HEK293 (cell line): ENCODE results near the gene FLOT2.

ENCODE experiments used
- BCL11B ChIP-seq: fragments of 450-650 bp; formaldehyde crosslinking; IDR thresholded peaks from 2 replicates; pipeline ENCODE4 v1.5.1; 2016; ENCODE audit warnings: low read depth, missing biosample characterization, missing genetic modification characterization
- BCL6B ChIP-seq: fragments of 450-650 bp; formaldehyde crosslinking; IDR thresholded peaks from 2 replicates; pipeline ENCODE4 v1.5.1; 2017; ENCODE audit warnings: missing biosample characterization, missing genetic modification characterization
- EGR2 ChIP-seq: fragments of 450-650 bp; formaldehyde crosslinking; IDR thresholded peaks from 2 replicates; pipeline ENCODE4 v1.5.1; 2016; ENCODE audit warnings: low read depth, missing biosample characterization, missing genetic modification characterization
- GLIS2 ChIP-seq: fragments of 450-650 bp; formaldehyde crosslinking; IDR thresholded peaks from 2 replicates; pipeline ENCODE4 v1.5.1; 2016; ENCODE audit warnings: missing biosample characterization, missing genetic modification characterization
- KLF8 ChIP-seq: fragments of 450-650 bp; formaldehyde crosslinking; IDR thresholded peaks from 2 replicates; pipeline ENCODE4 v1.5.1; 2016; ENCODE audit warnings: missing biosample characterization, missing genetic modification characterization
- KLF9 ChIP-seq: fragments of 450-650 bp; formaldehyde crosslinking; IDR thresholded peaks from 2 replicates; pipeline ENCODE4 v1.5.1; 2016; ENCODE audit warnings: missing biosample characterization, missing genetic modification characterization, low read depth
- PATZ1 ChIP-seq: fragments of 450-650 bp; formaldehyde crosslinking; IDR thresholded peaks from 2 replicates; pipeline ENCODE4 v1.5.1; 2016; ENCODE audit warnings: missing biosample characterization, missing genetic modification characterization
- SP7 ChIP-seq: fragments of 450-650 bp; formaldehyde crosslinking; IDR thresholded peaks from 2 replicates; pipeline ENCODE4 v1.5.1; 2016; ENCODE audit warnings: missing biosample characterization, missing genetic modification characterization
- YY2 ChIP-seq: fragments of 450-650 bp; formaldehyde crosslinking; IDR thresholded peaks from 2 replicates; pipeline ENCODE4 v1.5.1; 2016; ENCODE audit warnings: missing biosample characterization, missing genetic modification characterization
- ZFP69B ChIP-seq: fragments of 450-650 bp; formaldehyde crosslinking; IDR thresholded peaks from 2 replicates; pipeline ENCODE4 v1.5.1; 2016; ENCODE audit warnings: missing biosample characterization, missing genetic modification characterization
- ZNF121 ChIP-seq: fragments of 450-650 bp; formaldehyde crosslinking; IDR thresholded peaks from 2 replicates; pipeline ENCODE4 v1.5.1; 2016; ENCODE audit warnings: missing biosample characterization, missing genetic modification characterization
- ZNF148 ChIP-seq: fragments of 450-650 bp; formaldehyde crosslinking; IDR thresholded peaks from 2 replicates; pipeline ENCODE4 v1.5.0; 2017; ENCODE audit warnings: missing biosample characterization, missing genetic modification characterization, borderline replicate concordance
- ZNF157 ChIP-seq: fragments of 450-650 bp; formaldehyde crosslinking; IDR thresholded peaks from 2 replicates; pipeline ENCODE4 v1.5.1; 2016; ENCODE audit warnings: missing biosample characterization, missing genetic modification characterization
- ZNF24 ChIP-seq: fragments of 450-650 bp; formaldehyde crosslinking; IDR thresholded peaks from 2 replicates; pipeline ENCODE4 v1.5.1; 2016; ENCODE audit warnings: missing biosample characterization, missing genetic modification characterization
- ZNF266 ChIP-seq: fragments of 450-650 bp; formaldehyde crosslinking; IDR thresholded peaks from 2 replicates; pipeline ENCODE4 v1.5.1; 2016; ENCODE audit warnings: missing biosample characterization, missing genetic modification characterization, low read depth
- ZNF350 ChIP-seq: fragments of 450-650 bp; formaldehyde crosslinking; IDR thresholded peaks from 2 replicates; pipeline ENCODE4 v1.5.0; 2017; ENCODE audit warnings: missing biosample characterization, mild to moderate bottlenecking, missing genetic modification characterization
- ZNF366 ChIP-seq: fragments of 450-650 bp; formaldehyde crosslinking; conservative IDR thresholded peaks from 2 replicates; pipeline ENCODE4 v1.5.1; 2016; ENCODE audit warnings: missing biosample characterization, missing genetic modification characterization
- ZNF501 ChIP-seq: fragments of 450-650 bp; formaldehyde crosslinking; IDR thresholded peaks from 2 replicates; pipeline ENCODE4 v1.5.1; 2016; ENCODE audit warnings: missing biosample characterization, missing genetic modification characterization
- ZNF548 ChIP-seq: fragments of 450-650 bp; formaldehyde crosslinking; IDR thresholded peaks from 2 replicates; pipeline ENCODE4 v1.5.1; 2016; ENCODE audit warnings: missing biosample characterization, missing genetic modification characterization
- ZNF558 ChIP-seq: fragments of 450-650 bp; formaldehyde crosslinking; IDR thresholded peaks from 2 replicates; pipeline ENCODE4 v1.5.1; 2016; ENCODE audit warnings: missing biosample characterization, missing genetic modification characterization
- ZNF596 ChIP-seq: fragments of 450-650 bp; IDR thresholded peaks from 2 replicates; pipeline ENCODE4 v1.5.0; 2018; ENCODE audit warnings: missing biosample characterization, mild to moderate bottlenecking, missing genetic modification characterization, moderate library complexity
- ZNF621 ChIP-seq: fragments of 450-650 bp; formaldehyde crosslinking; IDR thresholded peaks from 2 replicates; pipeline ENCODE4 v1.5.1; 2017; ENCODE audit warnings: missing biosample characterization, missing genetic modification characterization
- ZNF626 ChIP-seq: fragments of 450-650 bp; sonication (Bioruptor Pico); formaldehyde crosslinking; IDR thresholded peaks from 2 replicates; pipeline ENCODE4 v1.5.1; 2018; ENCODE audit warnings: missing biosample characterization, missing genetic modification characterization, inconsistent platforms
- ZNF654 ChIP-seq: fragments of 450-650 bp; formaldehyde crosslinking; IDR thresholded peaks from 2 replicates; pipeline ENCODE4 v1.5.1; 2016; ENCODE audit warnings: low read depth, missing biosample characterization, missing genetic modification characterization
- ZNF830 ChIP-seq: fragments of 450-650 bp; IDR thresholded peaks from 2 replicates; pipeline ENCODE4 v1.5.0; 2018; ENCODE audit warnings: missing biosample characterization, missing genetic modification characterization, low read depth, mild to moderate bottlenecking, moderate library complexity
- ZXDB ChIP-seq: fragments of 450-650 bp; formaldehyde crosslinking; IDR thresholded peaks from 2 replicates; pipeline ENCODE4 v1.5.1; 2016; ENCODE audit warnings: missing biosample characterization, missing genetic modification characterization
- TF ChIP-seq, protein P1 (sequence below): fragments of 450-650 bp; formaldehyde crosslinking; IDR thresholded peaks from 2 replicates; pipeline ENCODE4 v1.5.1; 2016; ENCODE audit warnings: missing biosample characterization, missing genetic modification characterization, borderline replicate concordance
- TF ChIP-seq, protein P2 (sequence below): fragments of 450-650 bp; IDR thresholded peaks from 2 replicates; pipeline ENCODE4 v1.5.1; 2018; ENCODE audit warnings: missing biosample characterization, missing genetic modification characterization

The FLOT2 gene

DNA sequence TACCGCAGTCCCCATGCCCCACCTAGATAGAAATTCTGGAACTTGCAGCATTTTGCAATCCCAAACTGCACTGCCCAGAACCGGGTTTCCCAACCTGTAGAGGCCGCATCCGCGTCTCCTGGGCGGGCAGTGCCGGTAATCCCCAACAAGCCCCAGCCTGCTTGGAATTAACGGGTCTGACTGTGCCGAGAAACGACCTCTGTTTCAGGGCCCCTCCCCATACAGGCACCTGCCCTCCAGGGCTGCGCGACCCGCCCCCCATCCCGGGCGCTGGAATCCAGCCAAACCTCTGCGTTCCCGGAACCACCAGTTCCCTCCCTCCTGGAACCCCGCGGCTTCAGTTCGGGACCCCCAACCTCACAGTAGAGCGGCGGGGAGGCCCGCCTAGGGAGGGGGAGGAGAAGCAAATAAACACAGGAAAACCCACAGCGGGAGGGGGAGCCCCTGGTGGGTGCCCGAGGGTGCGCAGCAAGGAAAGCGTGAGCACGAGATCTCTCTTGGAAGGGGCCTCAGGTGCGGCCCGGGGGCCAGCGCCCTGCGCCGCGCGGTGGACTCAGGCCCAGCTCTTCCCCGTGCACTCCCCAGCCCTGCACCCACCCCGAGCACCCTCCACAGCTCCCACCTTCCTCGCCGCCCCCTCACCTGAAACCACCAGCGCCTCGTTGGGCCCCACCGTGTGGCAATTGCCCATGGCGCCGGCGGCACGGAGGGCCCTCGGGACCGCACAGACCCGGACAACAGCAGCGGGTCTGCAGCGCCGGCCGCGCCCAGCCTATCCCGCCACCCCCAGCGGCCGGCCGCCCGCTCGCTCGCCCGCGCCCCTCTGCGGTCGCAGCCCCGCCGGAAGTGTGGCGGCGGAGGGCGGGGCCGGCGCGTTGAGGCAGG lies at the start of gene FLOT2 (continued):
- TF ChIP-seq ZNF350 (no peak), ZNF24 (tag by site-specific recombination) (0 out of 2 replicates have a peak, but pooled peaks have one; percentile 35), ZNF501 (peak; percentile 92), ZNF548 (no peak), EGR2 (peak; percentile 56), SP7 (peak; percentile 85), ZNF266 (tag by site-specific recombination) (no peak), ZNF626 (tag by site-specific recombination) (no peak), GLIS2 (peak; percentile 97), ZNF157 (no peak), ZNF654 (tag by site-specific recombination) (no peak), ZNF121 (tag by site-specific recombination) (no peak; the same call in 1 of the 2 replicates), ZNF148 (tag by site-specific recombination) (no peak), ZNF366 (peak; percentile 62), ZNF621 (no peak), PATZ1 (tag by site-specific recombination) (peak; percentile 92), BCL11B (tag by site-specific recombination) (0 out of 2 replicates have a peak, but pooled peaks have one; percentile 42), KLF8 (peak; percentile 79), ZXDB (tag by site-specific recombination) (peak; percentile 59; the same call in 1 of the 2 replicates), ZNF830 (no peak), YY2 (no peak), ZNF558 (tag by site-specific recombination) (no peak), KLF9 (peak; percentile 59), ZNF596 (tag by site-specific recombination) (peak; percentile 65; the same call in 1 of the 2 replicates), BCL6B (tag by site-specific recombination) (no peak), ZFP69B (tag by site-specific recombination) (peak; percentile 81)
- TF ChIP-seq, protein P1, sequence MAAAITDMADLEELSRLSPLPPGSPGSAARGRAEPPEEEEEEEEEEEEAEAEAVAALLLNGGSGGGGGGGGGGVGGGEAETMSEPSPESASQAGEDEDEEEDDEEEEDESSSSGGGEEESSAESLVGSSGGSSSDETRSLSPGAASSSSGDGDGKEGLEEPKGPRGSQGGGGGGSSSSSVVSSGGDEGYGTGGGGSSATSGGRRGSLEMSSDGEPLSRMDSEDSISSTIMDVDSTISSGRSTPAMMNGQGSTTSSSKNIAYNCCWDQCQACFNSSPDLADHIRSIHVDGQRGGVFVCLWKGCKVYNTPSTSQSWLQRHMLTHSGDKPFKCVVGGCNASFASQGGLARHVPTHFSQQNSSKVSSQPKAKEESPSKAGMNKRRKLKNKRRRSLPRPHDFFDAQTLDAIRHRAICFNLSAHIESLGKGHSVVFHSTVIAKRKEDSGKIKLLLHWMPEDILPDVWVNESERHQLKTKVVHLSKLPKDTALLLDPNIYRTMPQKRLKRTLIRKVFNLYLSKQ (tag by site-specific recombination) = no peak
- TF ChIP-seq, protein P2, sequence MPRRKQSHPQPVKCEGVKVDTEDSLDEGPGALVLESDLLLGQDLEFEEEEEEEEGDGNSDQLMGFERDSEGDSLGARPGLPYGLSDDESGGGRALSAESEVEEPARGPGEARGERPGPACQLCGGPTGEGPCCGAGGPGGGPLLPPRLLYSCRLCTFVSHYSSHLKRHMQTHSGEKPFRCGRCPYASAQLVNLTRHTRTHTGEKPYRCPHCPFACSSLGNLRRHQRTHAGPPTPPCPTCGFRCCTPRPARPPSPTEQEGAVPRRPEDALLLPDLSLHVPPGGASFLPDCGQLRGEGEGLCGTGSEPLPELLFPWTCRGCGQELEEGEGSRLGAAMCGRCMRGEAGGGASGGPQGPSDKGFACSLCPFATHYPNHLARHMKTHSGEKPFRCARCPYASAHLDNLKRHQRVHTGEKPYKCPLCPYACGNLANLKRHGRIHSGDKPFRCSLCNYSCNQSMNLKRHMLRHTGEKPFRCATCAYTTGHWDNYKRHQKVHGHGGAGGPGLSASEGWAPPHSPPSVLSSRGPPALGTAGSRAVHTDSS (tag by site-specific recombination) = no peak; the same call in 1 of the 2 replicates
